Endometrial microvascular endothelial cells (primary cell): ENCODE data around the gene KRT73. TPM values are rescaled to one million over a fixed set of nuclear protein-coding genes. Genes with fewer than 3 reads are reported as not detected.

Experiments used
- total RNA-seq: library from RNA; depleted of rRNA; stranded (reverse); fragments of >200 nt; gene quantifications from one replicate; pipeline ENCODE4 v1.2.3, GENCODE V29; 2015; ENCODE audit errors: inconsistent ontology term

KRT73 gene
- total RNA-seq, 1 donor from 2014 or later = not detected

Other genes starting within 250 kb of the KRT73 start
- gene KRT84, start 232.9 kb downstream of the KRT73 start, total RNA-seq = not detected
- gene KRT82, start 212.2 kb downstream of the KRT73 start, total RNA-seq = not detected
- not detected for gene KRT75, start 184.2 kb downstream of the KRT73 start, total RNA-seq
- gene KRT6B, start 166.4 kb downstream of the KRT73 start, total RNA-seq = not detected
- gene KRT6C, start 144.8 kb downstream of the KRT73 start, total RNA-seq = not detected
- not detected for gene KRT6A, start 125.3 kb downstream of the KRT73 start, total RNA-seq
- not detected for gene KRT5, start 98.2 kb downstream of the KRT73 start, total RNA-seq
- not detected for gene KRT71, start 65.4 kb downstream of the KRT73 start, total RNA-seq
- not detected for gene KRT74, start 44.7 kb downstream of the KRT73 start, total RNA-seq
- gene KRT72, start 17.1 kb downstream of the KRT73 start, total RNA-seq = not detected
- not detected for gene KRT2, start 33.7 kb upstream of the KRT73 start, total RNA-seq
- not detected for gene KRT1, start 61.8 kb upstream of the KRT73 start, total RNA-seq
- not detected for gene KRT77, start 85.0 kb upstream of the KRT73 start, total RNA-seq
- not detected for gene KRT76, start 158.8 kb upstream of the KRT73 start, total RNA-seq
- gene KRT3, start 177.6 kb upstream of the KRT73 start, total RNA-seq = not detected
- gene KRT4, start 195.6 kb upstream of the KRT73 start, total RNA-seq = not detected
- not detected for gene KRT79, start 215.8 kb upstream of the KRT73 start, total RNA-seq
- not detected for gene KRT78, start 230.4 kb upstream of the KRT73 start, total RNA-seq